Stimulated activated CD4-positive, alpha-beta T cell treated with anti-CD3 and anti-CD28 coated beads, Interleukin-4, amount 100 ng/mL, for 48 hours (primary cell): ENCODE measurements around the gene NAV2.
A peak's percentile ranks its signal among the peaks of the same experiment; 100 is the strongest.

ENCODE experiments used
- DNase-seq, 2 donors: peaks; one replicate each; pipeline ENCODE4 v3.0.0-alpha.2; 2020; ENCODE audit warnings: low read depth in 2 of 2

NAV2 gene

GRCh38 chr11:20138707-20139106, 426.1 kb downstream of the NAV2 start:
- DNase-seq = no peak

GRCh38 chr11:20154381-20154780, 441.7 kb downstream of the NAV2 start:
- DNase-seq = no peak

- no peak for DNase-seq
These were observed 443.1 kb downstream of the NAV2 start for GRCh38 chr11:20155683-20156279.

- peak in 1 of 2 donors; percentile 41 for DNase-seq
These were observed 443.7 kb downstream of the NAV2 start for GRCh38 chr11:20156280-20156875.

- no peak for DNase-seq
These were observed 444.4 kb downstream of the NAV2 start for GRCh38 chr11:20156876-20157613.

- DNase-seq = no peak
These were observed 445.1 kb downstream of the NAV2 start for GRCh38 chr11:20157728-20158127.

- DNase-seq = no peak
These were observed 446.1 kb downstream of the NAV2 start for GRCh38 chr11:20158597-20159257.

GRCh38 chr11:20159466-20160381, 447.1 kb downstream of the NAV2 start:
- DNase-seq = no peak

GRCh38 chr11:20160425-20161229, 448.0 kb downstream of the NAV2 start, which contains the start of gene DBX1:
TSS of gene DBX1 (minus strand) at chr11:20160475. CDS start at chr11:20160324, 151 bp downstream.
- DNase-seq = no peak

GRCh38 chr11:20161230-20161918, 448.7 kb downstream of the NAV2 start:
- DNase-seq = no peak

- no peak for DNase-seq
These were observed 449.5 kb downstream of the NAV2 start for GRCh38 chr11:20161923-20162744.

- no peak for DNase-seq
These were observed 450.5 kb downstream of the NAV2 start for GRCh38 chr11:20162824-20163782.

GRCh38 chr11:20163783-20164481, 451.3 kb downstream of the NAV2 start:
- no peak for DNase-seq
